Mesendoderm (in vitro differentiated cells): ENCODE results near the gene MRNIP.

ENCODE experiments used
- DNase-seq: peaks from one replicate; pipeline ENCODE4 v3.0.0; 2013
- H2AK5ac ChIP-seq: 2 replicates; pipeline ENCODE4 v1.6.1; 2013; ENCODE audit warnings: low read length, inconsistent platforms
- H2BK120ac ChIP-seq: 2 replicates; pipeline ENCODE4 v1.6.1; 2013; ENCODE audit warnings: low read depth, mild to moderate bottlenecking, low read length, moderate library complexity, mixed read lengths
- H2BK15ac ChIP-seq: replicated peaks from 2 replicates; pipeline ENCODE4 v1.6.1; 2013; ENCODE audit warnings: low read depth, mild to moderate bottlenecking, moderate library complexity
- H2BK5ac ChIP-seq: 2 replicates; pipeline ENCODE4 v1.6.1; 2013; ENCODE audit warnings: low read length, inconsistent platforms
- H3K18ac ChIP-seq: 2 replicates; pipeline ENCODE4 v1.6.1; 2013; ENCODE audit warnings: mild to moderate bottlenecking, low read length, mixed read lengths
- H3K23ac ChIP-seq: one replicate; pipeline ENCODE4 v1.6.1; 2013; ENCODE audit warnings: low read length
- H3K27ac ChIP-seq: 2 replicates; pipeline ENCODE4 v1.5.1; 2013; ENCODE audit warnings: low read depth, mild to moderate bottlenecking, inconsistent platforms, low read length, moderate library complexity
- H3K27me3 ChIP-seq: 2 replicates; pipeline ENCODE4 v1.6.1; 2013; ENCODE audit warnings: low read length, control low read depth, mild to moderate bottlenecking, inconsistent platforms; ENCODE audit not compliant: insufficient read depth, poor library complexity
- H3K36me3 ChIP-seq: 2 replicates; pipeline ENCODE4 v1.6.1; 2013; ENCODE audit warnings: low read length, inconsistent platforms; ENCODE audit not compliant: control insufficient read depth, insufficient read depth
- H3K4ac ChIP-seq: one replicate; pipeline ENCODE4 v1.6.1; 2013; ENCODE audit warnings: low read depth, mild to moderate bottlenecking, low read length, moderate library complexity
- H3K4me1 ChIP-seq: 2 replicates; pipeline ENCODE4 v1.6.1; 2013; ENCODE audit warnings: low read depth, low read length, inconsistent platforms; ENCODE audit not compliant: control insufficient read depth
- H3K4me2 ChIP-seq: 2 replicates; pipeline ENCODE4 v1.6.1; 2013; ENCODE audit warnings: low read length
- H3K4me3 ChIP-seq: 2 replicates; pipeline ENCODE4 v1.5.1; 2013; ENCODE audit warnings: mild to moderate bottlenecking, low read length
- H3K56ac ChIP-seq: one replicate; pipeline ENCODE4 v1.6.1; 2013; ENCODE audit warnings: low read length
- H3K79me1 ChIP-seq: 2 replicates; pipeline ENCODE4 v1.6.1; 2013; ENCODE audit warnings: low read length, inconsistent platforms
- H3K79me2 ChIP-seq: 2 replicates; pipeline ENCODE4 v1.6.1; 2013; ENCODE audit warnings: mild to moderate bottlenecking, low read length; ENCODE audit not compliant: control insufficient read depth, insufficient read depth
- H3K9ac ChIP-seq: 2 replicates; pipeline ENCODE4 v1.6.1; 2013; ENCODE audit warnings: low read length, inconsistent platforms
- H4K5ac ChIP-seq: one replicate; pipeline ENCODE4 v1.6.1; 2013; ENCODE audit warnings: low read length
- H4K8ac ChIP-seq: one replicate; pipeline ENCODE4 v1.6.1; 2013; ENCODE audit warnings: low read depth, mild to moderate bottlenecking, control low read depth, low read length, moderate library complexity
- WGBS: extraction: QIAGEN DNeasy Blood & Tissue Kit; methylation state at CpG from one replicate; pipeline ENCODE4 v1.1.7; 2013; ENCODE audit warnings: low lambda C conversion rate, missing lambda C conversion rate; ENCODE audit not compliant: insufficient coverage; ENCODE audit errors: extremely low coverage; 5-methylcytosine and 5-hydroxymethylcytosine counted together

Gene MRNIP

GRCh38 chr5:179815491-179816249 lies 42.9 kb downstream of the MRNIP start:
- no peak overlapping the region for H2AK5ac ChIP-seq
- H3K4me1 ChIP-seq: peaks cover 7% of the 10 kb centered on the region

GRCh38 chr5:179814090-179814489 lies 44.5 kb downstream of the MRNIP start:
- Histone ChIP-seq H3K27me3 (no peaks in the 10 kb centered on the region), H3K23ac (no peak overlapping the region), H2BK120ac (no peak overlapping the region), H2BK5ac (no peak overlapping the region), H3K4me2 (no peak overlapping the region), H4K5ac (no peak overlapping the region), H3K4ac (no peak overlapping the region), H2BK15ac (no peak overlapping the region), H3K56ac (no peak overlapping the region), H3K79me2 (no peaks in the 10 kb centered on the region), H3K27ac (no peak overlapping the region), H3K4me1 (no peaks in the 10 kb centered on the region), H4K8ac (no peak overlapping the region), H3K36me3 (no peaks in the 10 kb centered on the region), H3K4me3 (no peak overlapping the region), H3K18ac (no peak overlapping the region), H3K9ac (no peak overlapping the region), H2AK5ac (no peak overlapping the region), H3K79me1 (no peaks in the 10 kb centered on the region)
- DNase-seq: no peak
- no CpG with 5 or more reads among the region's 3 CpGs for WGBS

More at GRCh38 chr5:179815491-179816249, 42.9 kb downstream of the MRNIP start:
- no peak overlapping the region for H2BK15ac ChIP-seq
- H4K8ac ChIP-seq: no peak overlapping the region
- no peak overlapping the region for H3K9ac ChIP-seq
- no peak overlapping the region for H3K4me2 ChIP-seq
- no peaks in the 10 kb centered on the region for H3K79me1 ChIP-seq
- no peak overlapping the region for H3K23ac ChIP-seq
- no peak overlapping the region for H4K5ac ChIP-seq
- no peak overlapping the region for H3K4ac ChIP-seq
- WGBS: no CpG with 5 or more reads among the region's 21 CpGs
- H2BK5ac ChIP-seq: no peak overlapping the region
- no peak overlapping the region for H3K27ac ChIP-seq
- no peaks in the 10 kb centered on the region for H3K36me3 ChIP-seq
- no peak overlapping the region for H3K4me3 ChIP-seq
- DNase-seq: no peak
- no peak overlapping the region for H2BK120ac ChIP-seq
- no peaks in the 10 kb centered on the region for H3K79me2 ChIP-seq
- no peaks in the 10 kb centered on the region for H3K27me3 ChIP-seq
- H3K56ac ChIP-seq: no peak overlapping the region
- no peak overlapping the region for H3K18ac ChIP-seq

DNA sequence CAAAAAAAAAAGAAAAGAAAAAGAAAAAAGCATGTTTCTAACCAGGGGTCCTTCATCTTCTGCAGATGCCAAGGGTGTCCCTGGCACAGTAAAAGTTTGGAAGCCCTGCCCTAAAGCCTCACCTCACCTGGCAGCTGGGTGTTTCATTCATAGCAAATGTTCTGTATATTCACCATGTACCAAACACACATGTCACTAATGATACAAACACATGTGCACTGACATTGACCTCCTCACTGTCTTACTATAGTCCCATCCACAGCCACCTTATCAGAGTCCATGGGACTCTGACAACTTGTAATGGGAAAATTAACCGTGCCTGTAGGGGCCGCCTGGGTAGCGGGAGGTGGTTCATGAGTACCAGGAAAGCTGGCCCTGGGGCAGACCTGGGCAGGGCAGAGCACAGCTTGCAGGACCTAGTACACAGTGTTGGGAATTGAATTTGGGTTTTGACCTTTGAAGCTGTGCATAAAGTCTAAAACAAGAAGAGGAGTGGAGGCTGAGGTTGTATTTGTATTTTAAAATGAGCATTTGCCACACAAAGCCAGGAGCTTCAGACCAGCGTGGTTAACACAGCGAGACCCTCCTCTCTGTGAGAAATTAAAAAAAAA lies 45.5 kb downstream of the MRNIP start:
- H4K8ac ChIP-seq: no peak overlapping the region
- no peak overlapping the region for H3K56ac ChIP-seq
- H2BK120ac ChIP-seq: no peak overlapping the region
- DNase-seq: no peak
- H2BK5ac ChIP-seq: no peak overlapping the region
- H3K79me2 ChIP-seq: no peaks in the 10 kb centered on the region
- H3K79me1 ChIP-seq: no peaks in the 10 kb centered on the region
- H3K4me1 ChIP-seq: no peaks in the 10 kb centered on the region
- no peaks in the 10 kb centered on the region for H3K27me3 ChIP-seq
- no peak overlapping the region for H2AK5ac ChIP-seq
- H3K23ac ChIP-seq: no peak overlapping the region
- H3K18ac ChIP-seq: no peak overlapping the region
- H2BK15ac ChIP-seq: no peak overlapping the region
- H4K5ac ChIP-seq: no peak overlapping the region
- no peak overlapping the region for H3K27ac ChIP-seq
- no peaks in the 10 kb centered on the region for H3K36me3 ChIP-seq
- H3K9ac ChIP-seq: no peak overlapping the region
- H3K4me3 ChIP-seq: no peak overlapping the region
- H3K4ac ChIP-seq: no peak overlapping the region
- H3K4me2 ChIP-seq: no peak overlapping the region
- no CpG with 5 or more reads among the region's 5 CpGs for WGBS

- no peak overlapping the region for H2BK120ac ChIP-seq
- no peak overlapping the region for H2BK5ac ChIP-seq
- no peak overlapping the region for H3K23ac ChIP-seq
- H3K27ac ChIP-seq: no peak overlapping the region
- H3K4ac ChIP-seq: no peak overlapping the region
- no peak for DNase-seq
- H3K9ac ChIP-seq: no peak overlapping the region
- H4K8ac ChIP-seq: no peak overlapping the region
- H2BK15ac ChIP-seq: no peak overlapping the region
- no peaks in the 10 kb centered on the region for H3K36me3 ChIP-seq
- H3K4me3 ChIP-seq: no peak overlapping the region
- H3K27me3 ChIP-seq: no peaks in the 10 kb centered on the region
- no peak overlapping the region for H3K56ac ChIP-seq
- no peak overlapping the region for H3K18ac ChIP-seq
- H3K79me2 ChIP-seq: no peaks in the 10 kb centered on the region
- no peaks in the 10 kb centered on the region for H3K79me1 ChIP-seq
- H2AK5ac ChIP-seq: no peak overlapping the region
- WGBS: no CpG with 5 or more reads among the region's 27 CpGs
- no peak overlapping the region for H4K5ac ChIP-seq
- no peaks in the 10 kb centered on the region for H3K4me1 ChIP-seq
- no peak overlapping the region for H3K4me2 ChIP-seq
Measured at GRCh38 chr5:179812135-179812825, 46.3 kb downstream of the MRNIP start.

GRCh38 chr5:179806250-179807048 lies 52.2 kb downstream of the MRNIP start, which contains the start of gene MGAT4B:
Gene MGAT4B, minus strand, starts transcription at chr5:179806866. Its CDS starts 283 bp downstream, at chr5:179806583.
- H3K18ac ChIP-seq: peak within 1 kb of the TSS; percentile 98
- peak within 1 kb of the TSS; percentile 11 for H3K23ac ChIP-seq
- peak within 1 kb of the TSS; percentile 94 for H3K27ac ChIP-seq
- H3K4me3 ChIP-seq: peak within 1 kb of the TSS; percentile 82
- peaks cover 6% of the 10 kb centered on the region for H3K79me2 ChIP-seq
- peak within 1 kb of the TSS; percentile 30 for H2BK120ac ChIP-seq
- peak within 1 kb of the TSS; percentile 81 for H3K4me2 ChIP-seq
- peaks cover 5% of the 10 kb centered on the region for H3K79me1 ChIP-seq
- H4K8ac ChIP-seq: peak within 1 kb of the TSS; percentile 70
- no peak within 1 kb of the TSS for H2AK5ac ChIP-seq
- H4K5ac ChIP-seq: no peak within 1 kb of the TSS
- peak within 1 kb of the TSS; percentile 10 for H2BK15ac ChIP-seq
- no peak within 1 kb of the TSS for H2BK5ac ChIP-seq
- H3K27me3 ChIP-seq: no peaks in the 10 kb centered on the region
- H3K9ac ChIP-seq: peak within 1 kb of the TSS; percentile 96
- WGBS: no CpG with 5 or more reads among the region's 108 CpGs
- peak within 1 kb of the TSS; percentile 96 for H3K4ac ChIP-seq
- no peaks in the 10 kb centered on the region for H3K36me3 ChIP-seq
- peak; percentile 83 for DNase-seq
- H3K56ac ChIP-seq: peak within 1 kb of the TSS; percentile 97
- H3K4me1 ChIP-seq: peaks cover 4% of the 10 kb centered on the region
